Ishikawa (cell line): Measurements from ENCODE around the gene HSP90AB1.

ENCODE experiments used
- MAX ChIP-seq: IDR thresholded peaks from 2 replicates; pipeline ENCODE4 v1.6.1; 2012
- REST ChIP-seq: IDR thresholded peaks from 2 replicates; pipeline ENCODE4 v1.6.1; 2012; ENCODE audit warnings: low read depth, mild to moderate bottlenecking
- TAF1 ChIP-seq: IDR thresholded peaks from 2 replicates; pipeline ENCODE4 v1.6.1; 2012; ENCODE audit warnings: low read depth, mild to moderate bottlenecking

DNA sequence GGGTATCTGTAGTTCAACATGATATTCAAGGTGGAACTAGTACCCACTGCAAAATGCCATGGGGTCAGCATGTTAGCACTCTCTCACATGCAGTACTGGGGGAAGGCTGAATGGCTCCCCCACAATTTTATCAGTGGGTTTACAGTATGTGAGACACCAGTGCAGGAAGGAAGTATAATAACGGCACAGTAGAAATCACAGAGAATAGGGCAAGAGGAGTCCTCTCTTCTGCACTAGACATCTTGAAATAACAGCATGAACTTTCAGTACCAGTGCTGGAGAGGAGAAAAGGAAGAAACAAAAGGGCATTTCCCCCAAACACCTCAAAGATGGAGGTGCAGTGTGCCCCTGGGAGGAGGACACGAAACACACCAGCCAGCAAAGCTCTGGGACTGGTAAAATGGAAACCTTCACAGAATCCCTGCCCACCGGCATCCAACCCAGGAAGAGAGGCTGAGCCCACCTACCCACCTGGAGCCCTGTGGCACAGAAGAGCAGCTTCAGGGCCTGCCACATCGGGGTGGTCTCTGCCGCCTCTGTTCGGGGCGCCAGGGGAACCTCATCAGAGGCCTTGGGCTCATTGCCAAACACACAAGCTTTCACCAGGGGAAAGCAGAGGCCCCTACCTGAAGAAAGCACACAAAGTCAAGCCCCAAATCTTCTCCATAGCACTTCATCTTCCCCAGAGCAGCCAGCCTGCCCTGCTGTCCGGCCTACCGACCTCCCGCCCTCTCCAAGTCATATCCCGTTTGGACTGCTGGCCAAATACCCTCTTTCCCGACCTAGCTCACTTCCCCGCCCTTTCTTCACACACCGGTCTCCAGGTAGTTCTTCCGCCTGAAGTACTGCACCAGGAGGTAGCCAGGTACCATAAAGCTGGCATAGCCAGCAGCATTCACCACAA, 9.2 kb downstream of the HSP90AB1 start:
- TF ChIP-seq REST: no peak
- TF ChIP-seq MAX: no peak
- no peak for TF ChIP-seq TAF1
